GM18507 (cell line): ENCODE data around the gene USP25.

Experiments used
- DNase-seq: peaks from one replicate; pipeline ENCODE4 v3.0.0; 2011; ENCODE audit warnings: low read depth; ENCODE audit not compliant: insufficient read length; ENCODE audit errors: extremely low spot score
- FAIRE-seq: peaks from 2 replicates; lab custom pipeline; 2011; peaks lifted over from hg19 to GRCh38; lab: Jason Lieb, UNC

Gene USP25

DNA sequence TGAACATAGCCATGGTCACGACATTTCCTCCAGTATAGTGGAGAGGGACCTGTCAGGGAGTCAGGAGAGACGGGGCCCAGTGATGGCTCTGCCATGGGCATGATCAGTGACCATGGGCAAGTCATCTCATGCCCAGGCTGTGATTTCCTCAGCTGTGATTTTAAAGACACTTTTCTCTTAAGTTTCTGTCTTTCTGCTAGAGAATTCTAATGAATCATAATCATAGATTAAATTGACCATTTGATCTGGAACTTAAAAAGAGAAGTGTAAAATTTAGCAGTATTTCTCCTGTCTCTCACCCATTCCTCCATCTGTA lies 112.7 kb downstream of the USP25 start:
- FAIRE-seq, result no peak
- DNase-seq, result no peak

- no peak for DNase-seq
- no peak for FAIRE-seq
These were observed 114.0 kb downstream of the USP25 start for GRCh38 chr21:15843766-15844165.

DNA sequence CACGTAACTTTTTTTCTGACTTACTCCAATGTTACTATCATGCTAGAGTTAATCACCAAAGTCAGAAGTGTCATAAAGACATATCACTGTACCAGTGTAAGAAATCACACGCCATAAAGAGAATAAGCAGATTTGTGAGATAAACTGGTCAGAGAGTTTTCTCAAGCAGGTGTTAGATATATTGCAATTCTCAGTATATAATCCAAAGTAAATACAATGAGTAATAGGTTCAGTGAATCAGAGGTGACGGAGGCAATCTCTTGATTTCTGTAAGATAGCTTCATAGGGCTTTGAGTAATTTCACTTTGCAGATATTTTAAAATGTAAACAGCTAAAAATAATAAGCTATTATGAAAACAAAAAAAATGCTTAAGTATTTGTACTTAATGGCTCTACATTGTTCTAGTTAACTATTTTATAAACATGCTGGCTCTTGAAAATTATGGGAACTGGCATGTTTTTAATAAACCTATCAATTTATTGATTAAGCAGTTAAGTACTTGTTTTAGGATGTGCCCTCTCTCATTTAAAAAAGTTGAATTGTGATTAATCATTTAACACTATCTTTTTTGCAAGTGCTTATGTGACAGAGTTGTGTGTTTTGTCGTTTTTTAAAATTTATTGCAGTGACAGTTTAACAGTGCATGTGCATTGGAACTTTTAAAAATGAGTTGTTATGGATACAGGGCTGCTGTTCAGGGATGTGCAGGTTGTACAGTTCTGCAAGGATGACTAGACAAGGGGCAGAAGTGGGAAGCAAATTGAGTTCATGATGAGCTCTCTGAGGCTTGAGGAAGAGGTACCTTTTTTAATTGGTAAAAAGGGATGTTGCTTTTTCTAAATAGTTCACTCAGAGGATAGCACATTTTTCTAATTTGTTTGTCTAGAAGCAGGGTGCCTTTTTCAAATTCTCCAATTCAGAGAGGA lies 119.1 kb downstream of the USP25 start:
- DNase-seq, result no peak

DNA sequence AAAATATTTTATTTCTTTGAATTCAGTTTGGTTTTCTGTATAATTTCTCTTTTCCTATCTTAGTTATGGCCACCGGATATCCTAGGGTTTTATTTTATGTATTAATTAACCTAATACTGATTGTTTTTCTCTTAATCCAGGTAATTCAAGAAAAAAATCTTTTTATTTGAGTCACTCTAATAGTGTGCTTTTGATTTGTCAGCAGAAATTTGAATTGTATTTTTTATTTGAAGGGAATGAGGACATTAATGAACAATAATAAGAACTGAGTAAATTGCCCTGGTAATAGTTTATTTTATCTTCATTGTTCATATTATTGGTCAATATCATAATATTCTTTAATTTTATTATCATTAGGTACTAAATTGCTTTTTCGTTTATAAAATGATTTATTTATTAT lies 120.1 kb downstream of the USP25 start:
- FAIRE-seq (no peak), DNase-seq (no peak)

More for the DNA sequence above, 119.1 kb downstream of the USP25 start:
- no peak for FAIRE-seq

- FAIRE-seq (no peak), DNase-seq (no peak)
These were observed 120.9 kb downstream of the USP25 start for GRCh38 chr21:15850645-15851044.

DNA sequence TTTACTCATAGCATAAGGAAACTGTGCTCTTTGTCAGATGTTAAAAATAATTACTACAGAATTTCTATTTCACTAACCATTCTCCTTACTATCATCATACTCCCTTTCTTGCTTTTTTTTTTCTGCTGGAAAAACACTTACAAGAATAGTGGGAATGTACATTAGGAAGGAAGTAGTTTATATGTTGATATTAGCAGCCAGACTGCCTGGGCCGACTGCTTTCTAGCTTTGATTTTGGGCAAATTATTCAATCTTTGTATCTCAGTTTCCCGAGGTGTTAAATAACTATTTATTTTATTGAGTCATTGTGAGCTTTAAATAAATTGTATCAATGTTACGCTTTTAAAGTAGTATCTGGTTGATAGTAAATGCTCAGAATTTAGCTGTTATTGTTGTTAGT lies 122.4 kb downstream of the USP25 start:
- DNase-seq, result no peak
- no peak for FAIRE-seq

DNA sequence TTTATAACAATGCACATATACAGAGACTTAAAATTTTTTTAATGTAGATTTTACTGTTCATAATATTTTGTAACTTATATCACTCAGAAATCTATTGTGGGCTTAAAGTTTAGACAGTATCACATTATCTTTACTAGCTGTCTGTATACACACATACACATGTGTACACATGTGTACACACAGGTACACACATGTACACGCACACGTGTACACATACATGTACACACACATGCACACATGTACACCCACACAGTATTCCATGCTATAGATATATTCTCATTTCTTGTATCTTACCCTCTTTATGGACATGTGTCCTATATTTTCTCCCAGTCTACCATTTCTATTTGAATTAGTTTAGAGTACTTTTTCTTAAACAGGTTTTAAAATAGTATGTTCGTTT lies 123.3 kb downstream of the USP25 start:
- DNase-seq (no peak), FAIRE-seq (no peak)

DNA sequence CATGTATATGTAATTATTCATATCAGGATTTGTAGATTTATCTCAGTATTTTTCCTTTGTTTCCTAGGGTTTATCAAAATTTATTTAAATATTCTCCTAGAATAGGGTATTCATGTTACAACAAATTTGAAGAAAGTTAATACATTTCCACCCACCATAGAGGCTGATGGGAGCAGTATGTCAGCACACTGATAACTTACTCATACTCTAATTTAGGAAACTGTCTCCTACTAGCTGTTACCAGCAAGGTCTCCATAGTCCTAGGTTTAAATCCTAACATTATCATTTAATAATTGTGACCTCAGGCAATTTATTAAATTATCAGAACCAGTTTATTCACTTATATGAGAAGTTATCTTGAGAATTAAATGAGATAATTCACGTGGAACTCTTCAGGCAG lies 127.0 kb downstream of the USP25 start:
- no peak for FAIRE-seq

GRCh38 chr21:15857740-15858139 lies 128.0 kb downstream of the USP25 start:
- no peak for DNase-seq
- no peak for FAIRE-seq

More for the DNA sequence above, 127.0 kb downstream of the USP25 start:
- DNase-seq, result no peak

DNA sequence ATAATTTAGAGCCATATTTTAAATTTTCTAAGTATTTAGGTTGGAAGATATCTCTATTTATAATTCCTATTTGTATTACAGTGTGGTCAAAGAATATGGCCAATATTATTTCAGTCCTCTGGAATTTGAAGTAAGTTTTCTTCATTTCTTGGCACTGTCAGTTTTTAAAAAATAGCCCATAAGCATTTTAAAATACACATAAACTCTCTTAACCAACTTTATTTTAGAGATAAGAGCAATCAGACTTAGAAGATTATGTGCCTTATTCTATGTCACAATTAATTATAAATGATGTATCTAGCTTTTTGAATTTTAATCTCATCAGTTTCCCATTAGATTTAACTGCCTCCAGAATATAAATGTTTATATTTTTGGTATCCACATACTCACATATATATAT lies 130.8 kb downstream of the USP25 start:
- FAIRE-seq (no peak), DNase-seq (no peak)

GRCh38 chr21:15868940-15869339 lies 139.2 kb downstream of the USP25 start:
- FAIRE-seq (peak; percentile 26), DNase-seq (no peak)

- FAIRE-seq (no peak), DNase-seq (no peak)
These were observed 141.0 kb downstream of the USP25 start for GRCh38 chr21:15870819-15871218.

DNA sequence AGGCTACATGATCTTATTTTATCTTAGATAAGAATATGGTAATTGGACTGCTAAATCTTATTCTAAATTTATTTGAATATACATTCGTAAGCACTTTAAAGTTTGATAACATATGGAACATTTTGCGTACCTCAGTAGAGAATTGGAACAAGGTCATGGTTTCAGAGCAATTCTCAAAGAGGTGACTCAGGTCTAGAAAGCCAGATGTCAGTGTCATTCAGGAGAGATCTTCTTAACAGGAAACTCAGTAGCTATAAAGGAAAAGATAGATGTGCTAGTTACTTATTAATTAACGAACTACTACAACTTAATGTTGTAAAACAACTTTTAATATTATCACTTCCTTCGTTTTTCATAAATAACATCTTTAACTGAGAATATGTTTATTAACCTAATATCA lies 142.5 kb downstream of the USP25 start:
- FAIRE-seq (peak; percentile 45), DNase-seq (no peak)

- DNase-seq (no peak), FAIRE-seq (no peak)
These were observed 144.8 kb downstream of the USP25 start for GRCh38 chr21:15874615-15875014.

GRCh38 chr21:15875286-15875685 lies 145.5 kb downstream of the USP25 start:
- DNase-seq, result no peak
- no peak for FAIRE-seq

- FAIRE-seq, result no peak
These were observed 164.1 kb downstream of the USP25 start for GRCh38 chr21:15893902-15894301.

GRCh38 chr21:15894596-15894995 lies 164.8 kb downstream of the USP25 start:
- DNase-seq, result no peak
- no peak for FAIRE-seq

More at GRCh38 chr21:15893902-15894301, 164.1 kb downstream of the USP25 start:
- DNase-seq, result no peak

DNA sequence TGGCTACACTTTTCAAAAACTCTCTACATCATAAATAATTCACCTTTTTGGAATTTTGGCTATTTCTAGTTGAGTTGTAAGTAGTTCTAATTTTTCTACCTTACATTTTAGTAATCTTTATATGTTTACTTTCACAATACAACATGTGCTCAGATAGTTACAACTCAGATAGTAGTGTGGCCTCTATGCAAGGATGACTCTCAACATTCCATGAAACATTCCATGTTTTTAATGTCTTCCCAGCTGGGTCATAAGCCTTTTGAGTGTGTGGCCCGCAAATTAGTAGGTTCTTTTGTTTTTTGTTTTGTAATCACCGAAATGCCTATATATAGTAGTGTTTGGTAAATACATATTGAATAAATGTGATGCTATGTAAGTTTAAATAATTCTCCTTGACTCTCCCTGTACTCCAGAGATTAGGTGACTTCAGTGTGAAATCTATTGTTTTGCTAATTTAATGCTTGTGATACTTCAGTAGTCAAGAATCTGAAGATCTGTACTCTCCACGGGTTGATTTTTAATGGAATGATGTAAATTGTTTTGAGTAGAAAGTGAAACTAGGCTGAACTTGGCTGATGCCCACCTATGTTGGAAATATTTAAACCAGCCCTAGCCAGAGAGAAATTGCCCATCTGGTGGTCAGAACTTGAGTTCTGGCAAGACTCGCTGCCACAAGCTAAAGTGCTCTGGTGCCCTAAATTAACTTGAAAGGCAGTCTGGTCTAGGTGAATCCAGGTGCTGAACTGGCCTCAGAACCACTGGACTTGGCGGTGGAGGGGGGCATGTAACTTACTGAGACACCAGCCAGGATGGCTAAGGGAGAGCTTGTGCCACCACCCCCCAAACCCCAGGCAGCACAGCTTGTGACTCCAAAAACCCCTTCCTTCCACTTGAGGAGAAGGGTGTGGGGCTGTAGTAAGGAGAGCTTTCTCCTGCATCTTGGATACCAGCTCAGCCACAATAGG lies 165.6 kb downstream of the USP25 start:
- no peak for DNase-seq
- no peak for FAIRE-seq

DNA sequence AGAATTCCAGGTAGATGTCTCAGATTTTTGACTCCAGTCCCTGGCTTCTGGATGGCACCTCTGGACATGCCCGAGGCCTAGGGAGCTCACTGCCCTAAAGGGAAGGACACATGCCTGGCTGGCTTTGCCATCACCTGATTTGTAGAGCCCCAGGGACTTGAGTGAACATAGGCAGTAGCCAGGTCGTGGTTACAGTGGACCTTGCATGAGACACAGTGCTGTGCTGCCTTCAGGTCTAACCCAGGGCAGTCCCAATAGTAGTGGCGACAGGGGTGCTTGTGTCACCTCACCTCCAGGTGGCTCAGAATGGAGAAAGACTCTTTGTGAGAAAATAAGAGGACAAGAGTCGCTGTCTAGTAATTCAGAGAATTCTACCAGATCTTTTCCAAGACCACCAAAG lies 166.7 kb downstream of the USP25 start:
- DNase-seq, result no peak
- no peak for FAIRE-seq

DNA sequence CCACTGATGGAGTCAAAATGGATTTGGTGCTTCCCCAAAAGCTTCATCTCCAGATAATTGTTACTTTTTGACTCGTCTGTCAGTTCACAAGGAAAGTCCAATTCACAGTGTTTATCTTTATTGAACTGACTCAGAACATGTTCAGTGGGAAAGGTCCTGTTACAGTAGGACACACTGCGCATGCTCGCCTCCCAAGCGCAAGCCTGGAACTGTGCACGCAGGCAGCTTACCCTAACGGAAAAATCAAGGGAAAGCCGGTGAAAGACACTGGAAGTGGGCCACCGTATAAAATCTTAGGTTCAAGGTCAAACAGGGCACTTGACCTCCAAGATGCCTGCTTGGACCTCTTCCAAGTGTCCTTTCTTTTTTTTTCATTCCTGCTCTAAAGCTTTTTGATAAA lies 174.6 kb downstream of the USP25 start:
- DNase-seq, result no peak
- FAIRE-seq, result no peak
